WTC11 (cell line): Measurements from ENCODE around the gene ETV1. TPM values are rescaled to one million over a fixed set of nuclear protein-coding genes. Genes with fewer than 3 reads are reported as not detected.
A peak's percentile ranks its signal among the peaks of the same experiment; 100 is the strongest.

Experiments used
- ATAC-seq: fragments of 200-7000 bp; cut with Tn5 transposase; 2 replicates; pipeline ENCODE4 v1.10.0; 2021; ENCODE audit warnings: mild to moderate bottlenecking, moderate library complexity
- CTCF ChIA-PET: fragments of 300-600 bp; sonication (Branson Sonifier 250); formaldehyde crosslinking; loops from one replicate; lab custom pipeline; 2021; ENCODE audit warnings: antibody characterized with exemption; lab: Charles Lee
- POLR2A ChIA-PET: fragments of 350-600 bp; sonication (Branson Sonifier 250); formaldehyde crosslinking; loops from one replicate; lab custom pipeline; 2021; ENCODE audit warnings: antibody characterized with exemption; lab: Charles Lee
- DNase-seq: peaks from one replicate; pipeline ENCODE4 v3.0.0; 2021; ENCODE audit warnings: low spot score
- H3K27ac Mint-ChIP-seq: 2 replicates; pipeline ENCODE4 v1.8.0; 2021; ENCODE audit warnings: mixed read lengths
- H3K27me3 Mint-ChIP-seq: 2 replicates; pipeline ENCODE4 v1.8.0; 2021; ENCODE audit warnings: low read depth, mild to moderate bottlenecking, moderate library complexity, mixed read lengths
- H3K36me3 Mint-ChIP-seq: 2 replicates; pipeline ENCODE4 v1.8.0; 2021; ENCODE audit warnings: mixed read lengths
- H3K4me1 Mint-ChIP-seq: 2 replicates; pipeline ENCODE4 v1.8.0; 2022; ENCODE audit warnings: mixed read lengths
- H3K4me3 Mint-ChIP-seq: 2 replicates; pipeline ENCODE4 v1.8.0; 2021; ENCODE audit warnings: mild to moderate bottlenecking, moderate library complexity, mixed read lengths
- H3K9me3 Mint-ChIP-seq: 2 replicates; pipeline ENCODE4 v1.8.0; 2021; ENCODE audit warnings: mixed read lengths
- CBFB ChIP-seq: sonication (generic); formaldehyde crosslinking; IDR thresholded peaks from 2 replicates; pipeline ENCODE4 v1.8.1; 2022; ENCODE audit warnings: mild to moderate bottlenecking, low read depth, missing genetic modification reagents
- CTCF ChIP-seq: fragments of 200-600 bp; IDR thresholded peaks from 2 replicates; pipeline ENCODE4 v1.8.0; 2022; ENCODE audit warnings: antibody characterized with exemption
- E2F1 ChIP-seq: sonication (generic); formaldehyde crosslinking; IDR thresholded peaks from 2 replicates; pipeline ENCODE4 v1.8.0; 2022; ENCODE audit warnings: mild to moderate bottlenecking, missing genetic modification reagents
- E2F4 ChIP-seq: sonication (generic); formaldehyde crosslinking; IDR thresholded peaks from 2 replicates; pipeline ENCODE4 v1.8.1; 2022; ENCODE audit warnings: low read depth, mild to moderate bottlenecking, moderate library complexity, missing genetic modification reagents, borderline replicate concordance
- EMX1 ChIP-seq: fragments of 250-450 bp; sonication (Bioruptor Pico); IDR thresholded peaks from 2 replicates; pipeline ENCODE4 v1.8.0; 2021; ENCODE audit warnings: mild to moderate bottlenecking
- HMGXB4 ChIP-seq: sonication (generic); formaldehyde crosslinking; IDR thresholded peaks from 2 replicates; pipeline ENCODE4 v1.8.1; 2023; ENCODE audit warnings: mild to moderate bottlenecking, moderate library complexity, missing genetic modification reagents
- KAT7 ChIP-seq: sonication (generic); formaldehyde crosslinking; IDR thresholded peaks from 2 replicates; pipeline ENCODE4 v1.8.1; 2023; ENCODE audit warnings: missing genetic modification reagents, mild to moderate bottlenecking, borderline replicate concordance
- MXD4 ChIP-seq: fragments of 250-450 bp; sonication (Bioruptor Pico); IDR thresholded peaks from 2 replicates; pipeline ENCODE4 v1.8.0; 2021; ENCODE audit warnings: mild to moderate bottlenecking, moderate library complexity, borderline replicate concordance
- MYBL2 ChIP-seq: sonication (generic); formaldehyde crosslinking; IDR thresholded peaks from 2 replicates; pipeline ENCODE4 v1.8.1; 2023; ENCODE audit warnings: mild to moderate bottlenecking, moderate library complexity, missing genetic modification reagents
- PRRX2 ChIP-seq: fragments of 250-450 bp; sonication (Bioruptor Pico); IDR thresholded peaks from 2 replicates; pipeline ENCODE4 v1.8.0; 2021; ENCODE audit warnings: mild to moderate bottlenecking
- RELA ChIP-seq: sonication (generic); formaldehyde crosslinking; IDR thresholded peaks from 2 replicates; pipeline ENCODE4 v1.8.1; 2022; ENCODE audit warnings: missing genetic modification reagents, mild to moderate bottlenecking, borderline replicate concordance
- SMAD4 ChIP-seq: sonication (generic); formaldehyde crosslinking; IDR thresholded peaks from 2 replicates; pipeline ENCODE4 v1.8.0; 2022; ENCODE audit warnings: mild to moderate bottlenecking, missing genetic modification reagents
- SOX15 ChIP-seq: fragments of 250-450 bp; sonication (Bioruptor Pico); IDR thresholded peaks from 2 replicates; pipeline ENCODE4 v1.9.0; 2021; ENCODE audit warnings: mild to moderate bottlenecking
- TEAD1 ChIP-seq: sonication (generic); formaldehyde crosslinking; IDR thresholded peaks from 2 replicates; pipeline ENCODE4 v1.8.0; 2022; ENCODE audit warnings: mild to moderate bottlenecking, missing genetic modification reagents
- TEAD4 ChIP-seq: sonication (generic); formaldehyde crosslinking; IDR thresholded peaks from 2 replicates; pipeline ENCODE4 v1.8.0; 2022; ENCODE audit warnings: mild to moderate bottlenecking, missing genetic modification reagents
- ZBTB21 ChIP-seq: sonication (generic); formaldehyde crosslinking; IDR thresholded peaks from 2 replicates; pipeline ENCODE4 v1.8.1; 2023; ENCODE audit warnings: mild to moderate bottlenecking, missing genetic modification reagents, borderline replicate concordance
- ZNF219 ChIP-seq: sonication (generic); formaldehyde crosslinking; IDR thresholded peaks from 2 replicates; pipeline ENCODE4 v1.8.0; 2023; ENCODE audit warnings: missing genetic modification reagents, mild to moderate bottlenecking, borderline replicate concordance
- ZNF396 ChIP-seq: fragments of 250-450 bp; sonication (Bioruptor Pico); IDR thresholded peaks from 2 replicates; pipeline ENCODE4 v1.8.0; 2021; ENCODE audit warnings: mild to moderate bottlenecking, moderate library complexity, borderline replicate concordance
- ZNF416 ChIP-seq: fragments of 250-450 bp; sonication (Bioruptor Pico); IDR thresholded peaks from 2 replicates; pipeline ENCODE4 v1.9.0; 2021; ENCODE audit warnings: mild to moderate bottlenecking, inconsistent platforms
- ZNF671 ChIP-seq: fragments of 250-450 bp; sonication (Bioruptor Pico); IDR thresholded peaks from 2 replicates; pipeline ENCODE4 v1.8.0; 2021; ENCODE audit warnings: mild to moderate bottlenecking
- ZSCAN18 ChIP-seq: fragments of 250-450 bp; sonication (Bioruptor Pico); IDR thresholded peaks from 2 replicates; pipeline ENCODE4 v2.1.2; 2022; ENCODE audit warnings: mild to moderate bottlenecking, moderate library complexity
- total RNA-seq: library from RNA; stranded (reverse); gene quantifications from 3 replicates; pipeline ENCODE4 v1.2.3, GENCODE V29; 2021
- TF ChIP-seq, protein P1 (sequence below): sonication (generic); formaldehyde crosslinking; conservative IDR thresholded peaks from 2 replicates; pipeline ENCODE4 v1.8.1; 2022; ENCODE audit warnings: mild to moderate bottlenecking, missing genetic modification reagents
- TF ChIP-seq, protein P2 (sequence below): sonication (generic); formaldehyde crosslinking; IDR thresholded peaks from 2 replicates; pipeline ENCODE4 v1.8.1; 2022; ENCODE audit warnings: missing genetic modification reagents, borderline replicate concordance
- TF ChIP-seq, protein P3 (sequence below): sonication (generic); formaldehyde crosslinking; IDR thresholded peaks from 2 replicates; pipeline ENCODE4 v1.8.1; 2022; ENCODE audit warnings: low read depth, missing genetic modification reagents, borderline replicate concordance

Gene ETV1
- total RNA-seq, 1 experiment from 2014 or later = 76.6 TPM

- H3K27ac Mint-ChIP-seq = no peak overlapping the region
- H3K4me1 Mint-ChIP-seq = peaks cover 14% of the 10 kb centered on the region
- DNase-seq (no peak), ATAC-seq (no peak)
- no peaks in the 10 kb centered on the region for H3K27me3 Mint-ChIP-seq
- TF ChIP-seq, protein P1, sequence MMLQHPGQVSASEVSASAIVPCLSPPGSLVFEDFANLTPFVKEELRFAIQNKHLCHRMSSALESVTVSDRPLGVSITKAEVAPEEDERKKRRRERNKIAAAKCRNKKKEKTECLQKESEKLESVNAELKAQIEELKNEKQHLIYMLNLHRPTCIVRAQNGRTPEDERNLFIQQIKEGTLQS (CRISPR knock-in tag) = no peak
- TF ChIP-seq MYBL2 (CRISPR knock-in tag) (no peak), ZSCAN18 (CRISPR knock-in tag) (no peak), ZNF671 (CRISPR knock-in tag) (no peak), SOX15 (no peak), SMAD4 (no peak), RELA (CRISPR knock-in tag) (no peak), TEAD1 (no peak), ZNF416 (CRISPR knock-in tag) (no peak), CTCF (no peak), E2F1 (no peak), PRRX2 (CRISPR knock-in tag) (no peak), ZNF219 (CRISPR knock-in tag) (no peak), MXD4 (CRISPR knock-in tag) (no peak)
- TF ChIP-seq, protein P2, sequence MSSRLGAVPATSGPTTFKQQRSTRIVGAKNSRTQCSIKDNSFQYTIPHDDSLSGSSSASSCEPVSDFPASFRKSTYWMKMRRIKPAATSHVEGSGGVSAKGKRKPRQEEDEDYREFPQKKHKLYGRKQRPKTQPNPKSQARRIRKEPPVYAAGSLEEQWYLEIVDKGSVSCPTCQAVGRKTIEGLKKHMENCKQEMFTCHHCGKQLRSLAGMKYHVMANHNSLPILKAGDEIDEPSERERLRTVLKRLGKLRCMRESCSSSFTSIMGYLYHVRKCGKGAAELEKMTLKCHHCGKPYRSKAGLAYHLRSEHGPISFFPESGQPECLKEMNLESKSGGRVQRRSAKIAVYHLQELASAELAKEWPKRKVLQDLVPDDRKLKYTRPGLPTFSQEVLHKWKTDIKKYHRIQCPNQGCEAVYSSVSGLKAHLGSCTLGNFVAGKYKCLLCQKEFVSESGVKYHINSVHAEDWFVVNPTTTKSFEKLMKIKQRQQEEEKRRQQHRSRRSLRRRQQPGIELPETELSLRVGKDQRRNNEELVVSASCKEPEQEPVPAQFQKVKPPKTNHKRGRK = no peak
- TF ChIP-seq, protein P3, sequence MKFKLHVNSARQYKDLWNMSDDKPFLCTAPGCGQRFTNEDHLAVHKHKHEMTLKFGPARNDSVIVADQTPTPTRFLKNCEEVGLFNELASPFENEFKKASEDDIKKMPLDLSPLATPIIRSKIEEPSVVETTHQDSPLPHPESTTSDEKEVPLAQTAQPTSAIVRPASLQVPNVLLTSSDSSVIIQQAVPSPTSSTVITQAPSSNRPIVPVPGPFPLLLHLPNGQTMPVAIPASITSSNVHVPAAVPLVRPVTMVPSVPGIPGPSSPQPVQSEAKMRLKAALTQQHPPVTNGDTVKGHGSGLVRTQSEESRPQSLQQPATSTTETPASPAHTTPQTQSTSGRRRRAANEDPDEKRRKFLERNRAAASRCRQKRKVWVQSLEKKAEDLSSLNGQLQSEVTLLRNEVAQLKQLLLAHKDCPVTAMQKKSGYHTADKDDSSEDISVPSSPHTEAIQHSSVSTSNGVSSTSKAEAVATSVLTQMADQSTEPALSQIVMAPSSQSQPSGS (CRISPR knock-in tag) = no peak
- ChIA-PET POLR2A (no interaction called here), CTCF (no interaction called here)
- H3K36me3 Mint-ChIP-seq = no peaks in the 10 kb centered on the region
- no peaks in the 10 kb centered on the region for H3K9me3 Mint-ChIP-seq
- no peak overlapping the region for H3K4me3 Mint-ChIP-seq
Measured at GRCh38 chr7:14013898-14014297, 24.4 kb upstream of the ETV1 start.

- H3K36me3 Mint-ChIP-seq = no peaks in the 10 kb centered on the region
- H3K4me1 Mint-ChIP-seq = peaks cover 21% of the 10 kb centered on the region
- H3K27me3 Mint-ChIP-seq = no peaks in the 10 kb centered on the region
- CTCF ChIA-PET = no interaction called here
- DNase-seq (no peak), ATAC-seq (peak; percentile 82)
- POLR2A ChIA-PET = interaction anchor here (0.6 to 0.7 kb wide), 2 partner anchors 20 to 678 kb away, joined by 3 to 4 read pairs; no protein-coding TSS in a partner anchor
- H3K4me3 Mint-ChIP-seq = no peak overlapping the region
- no peaks in the 10 kb centered on the region for H3K9me3 Mint-ChIP-seq
- H3K27ac Mint-ChIP-seq = no peak overlapping the region; the same call in 1 of the 2 replicates
- TF ChIP-seq TEAD4 (CRISPR knock-in tag) (no peak), ZBTB21 (CRISPR knock-in tag) (no peak), KAT7 (no peak), HMGXB4 (no peak), EMX1 (CRISPR knock-in tag) (no peak), E2F4 (CRISPR knock-in tag) (no peak), CBFB (CRISPR knock-in tag) (no peak), ZNF396 (CRISPR knock-in tag) (no peak)
Measured at GRCh38 chr7:14009453-14010418, 20.3 kb upstream of the ETV1 start.
